Right lobe of liver (tissue), 6 donors: ENCODE data around the gene SPHK1. TPM values are rescaled to one million over a fixed set of nuclear protein-coding genes. Genes with fewer than 3 reads are reported as not detected.

Experiments
- ATAC-seq, 4 donors: fragments of 200-7000 bp; cut with Tn5 transposase; one replicate each; pipeline ENCODE4 v1.9.1; 2020; ENCODE audit warnings: mild to moderate bottlenecking in 4 of 4, moderate library complexity in 4 of 4
- DNase-seq, 3 donors: peaks; one replicate each; pipeline ENCODE4 v3.0.0-alpha.2; 2020
- H3K27ac ChIP-seq, 3 donors: fragments of 200-600 bp; one replicate each; pipeline ENCODE4 v1.8.0; 2022
- H3K27me3 ChIP-seq, 2 donors: fragments of 200-600 bp; one replicate each; pipeline ENCODE4 v1.8.0; 2022
- H3K36me3 ChIP-seq, 4 donors: fragments of 200-600 bp; sonication (generic) in 1 of 4; one replicate each; pipeline versions ENCODE4 v1.5.1 to v1.8.0; 2017 to 2022; ENCODE audit warnings: control low read depth in 1 of 4
- H3K4me1 ChIP-seq, 4 donors: fragments of 200-600 bp; sonication (generic) in 1 of 4; one replicate each; pipeline versions ENCODE4 v1.5.1 to v1.8.0; 2017 to 2022; ENCODE audit warnings: control low read depth in 1 of 4
- H3K4me3 ChIP-seq, 3 donors: fragments of 200-600 bp; one replicate each; pipeline ENCODE4 v1.8.0; 2022
- H3K9me3 ChIP-seq, 4 donors: fragments of 200-600 bp; sonication (generic) in 1 of 4; one replicate each; pipeline versions ENCODE4 v1.5.1 to v1.8.0; 2017 to 2022; ENCODE audit warnings: control low read depth in 1 of 4
- CTCF ChIP-seq, 4 donors: fragments of 200-600 bp in 3 of 4; fragments of 450-650 bp in 1 of 4; IDR thresholded peaks; one replicate each; pipeline versions ENCODE4 v1.5.1 to v1.8.0; 2016 to 2022; ENCODE audit warnings: antibody characterized with exemption in 4 of 4, mild to moderate bottlenecking in 2 of 4
- POLR2A ChIP-seq: fragments of 450-650 bp; IDR thresholded peaks from one replicate; pipeline ENCODE4 v1.6.1; 2017; ENCODE audit warnings: antibody characterized with exemption, mild to moderate bottlenecking
- WGBS: methylation state at CpG from one replicate; pipeline ENCODE4 v1.1.6; 2018; ENCODE audit warnings: low coverage, low lambda C conversion rate; ENCODE audit not compliant: insufficient coverage; ENCODE audit errors: missing lambda C conversion rate; 5-methylcytosine and 5-hydroxymethylcytosine counted together
- intact Hi-C, 2 donors: fragments of 100-400 bp; cut with DNase I; formaldehyde crosslinking; loops; one replicate each; pipeline versions ENCODE4 v1.11.2 to v1.14.1; 2022
- total RNA-seq, 6 experiments: library from RNA; depleted of rRNA in 2 of 6; stranded (reverse); fragments of >200 nt in 2 of 6; fragmentation: NEBNext Ultra II Directional in 3 of 6; extraction: Animal tissue kit (Norgen Biotek cat#: 25700) in 3 of 6; gene quantifications; one replicate each; pipeline versions ENCODE4 v1.1.0 to v1.2.4, GENCODE V29; 2016 to 2023
- donor health status: DM: no; HTN: yes; CAD: no.
- donor health status: DM: no; HTN: no; CAD: no.
- donor health status: DM: no; HTN: no; CAD: no.
- donor health status: DM: no; HTN: yes; CAD: no.
- donor health status: DM: no; HTN: yes; CAD: no.

Gene SPHK1
- total RNA-seq, 6 experiments from 2014 or later: 0.35 to 2.6 (median 1.5) TPM

DNA sequence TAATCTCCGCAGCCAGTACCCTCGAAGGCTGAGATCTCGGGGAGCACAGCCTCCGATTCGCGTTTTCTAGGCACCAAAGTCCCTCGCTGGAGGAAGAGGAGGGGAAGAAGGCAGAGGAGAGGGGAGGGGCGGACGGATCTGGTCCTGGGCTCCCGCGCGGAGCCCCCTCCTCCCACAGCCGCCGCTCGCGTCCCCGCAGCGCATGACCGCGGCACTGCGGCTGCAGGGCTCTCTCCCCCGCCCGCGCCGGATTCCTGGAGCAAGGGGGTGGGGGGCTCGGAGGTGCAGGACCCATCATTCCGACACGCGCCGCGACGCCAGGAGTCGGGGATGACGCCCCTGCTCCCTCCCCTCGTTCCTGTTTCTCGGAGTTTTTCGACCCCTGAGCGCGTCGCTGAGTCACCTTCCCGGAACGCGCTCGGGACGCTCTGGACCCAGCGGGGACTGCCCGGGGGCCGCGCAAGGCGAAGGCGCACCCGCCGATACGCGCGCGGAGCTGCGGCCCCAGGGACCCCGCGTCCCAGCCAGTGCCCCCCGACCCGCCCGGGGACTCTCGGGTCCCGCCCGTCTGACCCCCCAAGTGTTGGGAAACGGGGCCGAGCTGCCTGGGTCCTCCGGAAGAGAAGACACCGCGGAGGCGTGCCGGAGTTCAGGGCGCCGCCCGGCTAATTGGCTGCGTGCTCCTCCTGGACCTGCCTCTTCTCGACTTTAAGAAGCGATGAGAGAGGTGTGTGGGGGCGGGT is 1.4 kb upstream of the SPHK1 start:
- DNase-seq: peak in 2 of 3 donors; percentile 54 to 65
- TF ChIP-seq CTCF (IDR thresholded peaks at IDR 0.05): no peak
- no peak for TF ChIP-seq POLR2A
- intact Hi-C loops: no loop called here
- WGBS: under 1% methylated on average over 23 of the region's 80 CpGs
- Histone ChIP-seq H3K9me3 (no peaks in the 10 kb centered on the region), H3K27me3 (no peaks in the 10 kb centered on the region), H3K27ac (peak overlapping the region; percentile 21 to 79 (median 43)), H3K36me3 (no peaks in the 10 kb centered on the region), H3K4me1 (peaks cover 0 to 34% (median 8%) of the 10 kb centered on the region in 4 donors), H3K4me3 (peak overlapping the region; percentile 47 to 55 (median 51))
- peak; percentile 1 to 23 (median 14) for ATAC-seq

DNA sequence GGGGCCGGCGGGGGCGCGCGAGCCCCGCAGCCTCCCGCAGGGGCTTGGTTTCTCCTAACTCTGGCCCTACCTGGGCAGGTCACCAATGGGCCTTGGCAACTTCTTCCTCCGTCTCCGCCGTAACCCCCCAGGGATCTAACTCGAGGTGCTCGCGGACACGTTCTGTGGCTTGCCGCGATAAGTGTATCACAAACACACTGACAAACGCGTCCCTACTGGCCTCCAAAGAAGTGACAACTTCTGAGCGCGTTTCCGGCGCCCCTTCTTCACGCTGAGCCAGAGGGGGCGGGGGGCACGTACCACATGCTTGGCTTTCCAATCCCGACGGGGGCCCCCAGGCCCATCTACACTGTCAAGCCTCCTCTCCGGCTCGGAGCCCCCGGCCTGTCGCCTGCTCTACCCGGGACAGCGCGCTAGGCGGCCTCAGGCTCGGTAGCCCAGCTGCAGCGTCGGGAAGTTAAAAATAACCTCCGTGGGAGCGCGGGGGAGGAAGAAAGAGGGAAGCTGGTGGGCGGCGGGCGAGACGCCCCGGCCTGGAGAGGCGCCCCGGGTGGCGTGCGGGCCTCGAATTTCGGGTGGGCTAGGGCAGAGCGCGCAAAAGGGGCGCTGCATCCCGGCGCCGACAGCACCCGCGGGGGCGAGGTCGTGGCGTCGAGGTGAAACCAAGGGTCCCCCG is 725 bp upstream of the SPHK1 start:
- WGBS: 0% methylated on average over 4 of the region's 65 CpGs
- TF ChIP-seq CTCF (IDR thresholded peaks at IDR 0.05) (peak in 1 of 4 donors; percentile 3), POLR2A (no peak)
- DNase-seq (peak in 1 of 3 donors; percentile 61), ATAC-seq (peak; percentile 10 to 25 (median 20))
- intact Hi-C loops: no loop called here
- no peaks in the 10 kb centered on the region for H3K9me3 ChIP-seq
- H3K4me1 ChIP-seq: peaks cover 0 to 34% (median 8%) of the 10 kb centered on the region in 4 donors
- no peaks in the 10 kb centered on the region for H3K36me3 ChIP-seq
- H3K27ac ChIP-seq: peak overlapping the region; percentile 21 to 79 (median 43)
- peak overlapping the region; percentile 51 to 55 (median 54) for H3K4me3 ChIP-seq
- no peaks in the 10 kb centered on the region for H3K27me3 ChIP-seq

- DNase-seq: peak in 1 of 3 donors; percentile 62
- H3K4me3 ChIP-seq: peak overlapping the region; percentile 51 to 55 (median 54)
- intact Hi-C loops: loop anchor here in 1 of 2 donors (5.0 kb wide), 1 partner anchor 78 kb away; the partner anchor contains the start of gene QRICH2
- peak overlapping the region in 2 of 3 donors; percentile 43 to 79 for H3K27ac ChIP-seq
- H3K9me3 ChIP-seq: no peaks in the 10 kb centered on the region
- TF ChIP-seq POLR2A: no peak
- no peak for TF ChIP-seq CTCF (IDR thresholded peaks at IDR 0.05)
- peak in 3 of 4 donors; percentile 6 to 24 (median 9) for ATAC-seq
- no peaks in the 10 kb centered on the region for H3K27me3 ChIP-seq
- H3K4me1 ChIP-seq: peaks cover 0 to 34% (median 8%) of the 10 kb centered on the region in 4 donors
- H3K36me3 ChIP-seq: no peaks in the 10 kb centered on the region
- 0% methylated on average over 4 of the region's 74 CpGs for WGBS
Observed at GRCh38 chr17:76384987-76385891, 830 bp downstream of the SPHK1 start.
